Activated naive CD8-positive, alpha-beta T cell (primary cell): Measurements from ENCODE around the gene DISC1.

Source experiments
- H3K27ac Mint-ChIP-seq: one replicate; pipeline ENCODE4 v1.8.0; 2021; ENCODE audit warnings: mixed read lengths
- H3K27me3 Mint-ChIP-seq: one replicate; pipeline ENCODE4 v1.8.0; 2021; ENCODE audit warnings: mixed read lengths
- H3K36me3 Mint-ChIP-seq: one replicate; pipeline ENCODE4 v1.8.0; 2021; ENCODE audit warnings: mixed read lengths
- H3K4me1 Mint-ChIP-seq: one replicate; pipeline ENCODE4 v1.8.0; 2021; ENCODE audit warnings: low read depth, mixed read lengths
- H3K4me3 Mint-ChIP-seq: one replicate; pipeline ENCODE4 v1.8.0; 2021; ENCODE audit warnings: mild to moderate bottlenecking, mixed read lengths
- H3K9me3 Mint-ChIP-seq: one replicate; pipeline ENCODE4 v1.8.0; 2021; ENCODE audit warnings: low read depth, mixed read lengths

DISC1 gene

DNA sequence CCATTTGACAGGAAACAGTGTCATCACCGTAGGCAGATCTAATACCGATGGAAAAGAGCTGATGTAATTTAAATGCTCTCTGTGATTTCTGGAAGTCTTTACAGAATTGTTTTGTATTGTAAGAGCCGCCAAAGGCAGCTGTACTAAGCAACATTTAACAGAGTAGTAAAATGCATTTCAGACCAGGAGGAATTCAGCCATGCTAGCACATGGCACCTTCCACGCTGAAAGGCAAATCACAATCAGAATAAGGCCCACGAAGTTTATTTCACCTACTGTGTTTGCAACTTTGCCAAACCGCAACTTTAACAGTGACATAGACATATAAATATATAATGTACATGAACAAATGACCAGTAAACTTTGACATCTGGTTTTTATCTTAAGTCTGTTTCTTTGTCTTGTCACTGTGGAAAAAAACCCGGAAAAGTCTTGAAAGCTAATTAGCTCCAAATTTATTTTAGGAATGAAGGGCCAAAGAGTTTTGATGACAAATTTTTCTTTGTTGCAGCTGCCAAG, 26.1 kb upstream of the DISC1 start:
- Mint-ChIP-seq H3K4me1 (peaks cover 8% of the 10 kb centered on the region), H3K27ac (no peak overlapping the region), H3K27me3 (no peaks in the 10 kb centered on the region), H3K4me3 (no peak overlapping the region), H3K9me3 (no peaks in the 10 kb centered on the region), H3K36me3 (no peaks in the 10 kb centered on the region)

DNA sequence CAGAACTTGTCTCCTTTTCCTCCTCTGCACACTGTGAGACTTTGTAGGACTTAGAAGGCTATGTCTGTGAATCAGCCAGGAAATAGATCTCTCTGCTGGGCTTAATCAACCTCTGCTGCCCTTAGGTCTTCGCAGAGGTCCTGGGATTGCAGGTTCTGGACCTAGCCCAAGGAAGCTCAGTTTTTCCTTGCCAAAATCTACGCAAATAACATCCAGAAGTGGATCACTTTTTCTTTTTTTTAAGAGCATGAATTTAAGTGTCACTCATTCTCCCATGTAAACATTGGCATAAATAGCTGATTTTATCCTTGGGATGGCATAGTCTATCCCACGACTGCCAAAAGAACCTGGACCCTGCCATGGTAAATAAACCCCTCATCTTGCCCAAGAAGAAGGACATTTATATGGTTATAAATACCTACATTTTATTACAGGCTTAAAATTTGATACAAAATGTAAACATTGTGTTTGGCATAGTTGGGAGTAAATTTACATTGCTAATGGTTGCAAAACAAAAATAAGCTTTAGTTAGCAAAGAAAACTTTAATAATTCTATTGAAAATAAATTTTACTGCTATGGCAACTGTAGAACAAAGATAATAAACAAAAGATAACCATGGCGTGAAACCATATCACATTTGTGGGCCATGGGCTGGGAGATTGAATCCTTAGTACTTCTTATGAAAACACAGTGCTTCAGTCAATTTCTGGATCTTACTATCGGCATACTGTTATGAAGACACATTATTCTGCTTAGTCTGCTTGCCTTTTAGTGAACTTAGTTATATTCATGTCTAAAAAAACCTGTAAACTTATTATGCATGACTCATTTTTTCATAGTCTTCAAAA, 24.5 kb upstream of the DISC1 start:
- H3K36me3 Mint-ChIP-seq: no peaks in the 10 kb centered on the region
- no peak overlapping the region for H3K27ac Mint-ChIP-seq
- H3K4me1 Mint-ChIP-seq: peaks cover 8% of the 10 kb centered on the region
- no peaks in the 10 kb centered on the region for H3K9me3 Mint-ChIP-seq
- no peak overlapping the region for H3K4me3 Mint-ChIP-seq
- no peaks in the 10 kb centered on the region for H3K27me3 Mint-ChIP-seq

DNA sequence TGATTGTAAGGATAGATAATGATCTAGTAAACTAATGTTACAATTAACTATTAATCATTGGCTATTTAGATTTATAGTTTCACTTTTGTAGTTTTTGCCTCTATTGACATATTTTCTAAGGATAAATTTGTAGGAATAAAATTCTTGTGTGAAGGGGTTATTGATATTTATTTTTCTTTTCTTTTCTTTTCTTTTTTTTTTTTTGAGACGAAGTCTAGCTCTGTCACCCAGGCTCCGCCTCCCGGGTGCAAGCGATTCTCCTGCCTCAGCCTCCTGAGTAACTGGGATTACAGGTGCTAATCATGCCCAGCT, 24.0 kb upstream of the DISC1 start:
- Mint-ChIP-seq H3K9me3 (no peaks in the 10 kb centered on the region), H3K4me1 (peaks cover 8% of the 10 kb centered on the region), H3K36me3 (no peaks in the 10 kb centered on the region), H3K4me3 (no peak overlapping the region), H3K27ac (no peak overlapping the region), H3K27me3 (no peaks in the 10 kb centered on the region)

DNA sequence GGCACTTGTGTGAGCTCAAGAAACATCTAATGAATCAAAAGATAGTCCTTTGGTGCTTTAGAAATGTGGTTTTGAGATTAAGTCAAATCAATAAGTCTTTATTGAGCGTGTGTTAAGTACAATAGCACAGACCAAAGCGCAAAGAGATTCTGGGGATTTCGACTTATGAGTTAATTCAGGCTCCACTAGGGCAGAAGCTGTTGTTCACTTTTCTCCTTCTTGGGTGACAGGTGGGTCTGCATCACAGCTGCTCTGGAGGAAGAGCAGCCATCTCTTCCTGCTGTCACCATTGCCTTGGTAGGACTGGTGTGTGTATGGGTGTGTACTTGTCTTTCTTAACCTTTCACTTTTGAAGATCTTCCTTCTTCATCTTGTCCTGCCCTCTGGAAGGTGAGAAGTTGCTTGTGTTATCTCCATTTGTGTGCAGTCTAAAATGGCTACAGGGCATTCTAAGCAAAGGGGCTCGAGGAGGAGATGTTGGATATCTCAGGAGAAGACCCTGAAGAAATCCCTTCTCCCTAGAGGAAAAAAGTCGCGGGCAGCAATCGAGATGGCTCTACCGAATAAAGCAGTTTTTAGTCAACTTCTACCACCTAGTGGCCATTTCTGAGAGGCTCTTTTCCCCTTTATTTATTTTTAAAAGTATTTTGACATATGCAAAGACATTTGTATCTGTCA, 22.9 kb upstream of the DISC1 start:
- H3K4me1 Mint-ChIP-seq: peaks cover 8% of the 10 kb centered on the region
- H3K9me3 Mint-ChIP-seq: no peaks in the 10 kb centered on the region
- H3K4me3 Mint-ChIP-seq: peak overlapping the region; percentile 94
- no peaks in the 10 kb centered on the region for H3K27me3 Mint-ChIP-seq
- H3K36me3 Mint-ChIP-seq: no peaks in the 10 kb centered on the region
- H3K27ac Mint-ChIP-seq: peak overlapping the region; percentile 67

DNA sequence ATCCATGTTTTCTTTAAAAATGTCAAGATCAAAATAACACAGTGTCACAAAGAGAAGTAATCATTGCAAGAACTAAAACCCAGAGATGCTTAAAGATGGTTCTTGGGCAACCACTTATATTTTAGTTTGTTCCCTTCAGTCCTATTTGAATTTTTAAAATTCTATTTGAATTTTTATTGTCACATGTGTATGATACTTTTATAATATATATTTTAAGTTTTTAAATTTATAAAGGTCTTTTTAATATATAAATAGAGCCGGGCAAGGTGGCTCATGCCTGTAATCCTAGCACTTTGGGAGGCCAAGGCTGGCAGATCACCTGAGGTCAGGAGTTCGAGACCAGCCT, 22.3 kb upstream of the DISC1 start:
- no peaks in the 10 kb centered on the region for H3K9me3 Mint-ChIP-seq
- no peaks in the 10 kb centered on the region for H3K27me3 Mint-ChIP-seq
- no peak overlapping the region for H3K27ac Mint-ChIP-seq
- no peaks in the 10 kb centered on the region for H3K36me3 Mint-ChIP-seq
- H3K4me1 Mint-ChIP-seq: peaks cover 8% of the 10 kb centered on the region
- no peak overlapping the region for H3K4me3 Mint-ChIP-seq

DNA sequence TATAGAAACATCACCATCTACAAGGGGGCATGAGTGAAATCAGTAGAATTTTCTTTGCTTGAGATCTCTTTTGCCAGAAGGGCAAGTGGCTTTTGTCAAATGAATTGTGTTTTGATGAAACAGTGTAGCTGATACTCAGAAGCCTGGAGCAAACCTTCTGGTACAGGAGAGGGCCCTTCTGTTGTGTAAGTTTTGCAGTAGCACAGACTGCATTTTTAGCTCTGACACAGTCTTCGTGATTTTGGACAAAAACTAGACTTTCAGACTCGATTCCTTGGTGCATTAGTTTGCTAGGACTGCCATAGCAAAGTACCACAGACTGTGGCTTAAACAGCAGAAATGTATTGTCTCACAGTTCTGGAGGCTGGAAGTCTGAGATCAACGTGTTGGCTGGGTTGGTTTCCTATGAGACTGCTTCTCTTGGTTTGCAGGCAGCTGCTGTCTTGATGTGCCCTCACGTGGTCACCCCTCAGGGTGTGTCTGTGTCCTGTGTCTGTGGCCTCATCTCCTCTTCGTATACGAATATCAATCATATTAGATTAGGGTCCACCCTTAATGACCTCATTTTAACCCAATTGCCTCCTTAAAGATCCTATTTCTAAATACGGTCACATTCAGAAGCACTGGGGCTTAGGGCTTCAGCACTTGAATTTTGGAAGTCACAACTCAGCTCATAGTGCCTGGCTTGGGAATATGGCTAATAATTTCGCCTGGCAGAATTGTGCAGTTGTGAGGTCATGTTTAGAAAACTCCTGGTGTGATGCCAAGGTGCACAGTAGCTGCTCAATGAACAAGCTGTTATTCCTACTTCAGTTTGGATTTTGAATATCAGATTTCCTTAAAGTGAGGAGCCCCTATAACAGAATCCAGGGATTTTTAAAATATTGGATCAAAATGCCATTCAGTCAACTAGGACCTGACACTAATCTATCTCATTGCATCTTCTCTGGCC, 21.2 kb upstream of the DISC1 start:
- H3K27me3 Mint-ChIP-seq: no peaks in the 10 kb centered on the region
- H3K9me3 Mint-ChIP-seq: no peaks in the 10 kb centered on the region
- H3K36me3 Mint-ChIP-seq: no peaks in the 10 kb centered on the region
- H3K27ac Mint-ChIP-seq: no peak overlapping the region
- peaks cover 8% of the 10 kb centered on the region for H3K4me1 Mint-ChIP-seq
- H3K4me3 Mint-ChIP-seq: no peak overlapping the region

DNA sequence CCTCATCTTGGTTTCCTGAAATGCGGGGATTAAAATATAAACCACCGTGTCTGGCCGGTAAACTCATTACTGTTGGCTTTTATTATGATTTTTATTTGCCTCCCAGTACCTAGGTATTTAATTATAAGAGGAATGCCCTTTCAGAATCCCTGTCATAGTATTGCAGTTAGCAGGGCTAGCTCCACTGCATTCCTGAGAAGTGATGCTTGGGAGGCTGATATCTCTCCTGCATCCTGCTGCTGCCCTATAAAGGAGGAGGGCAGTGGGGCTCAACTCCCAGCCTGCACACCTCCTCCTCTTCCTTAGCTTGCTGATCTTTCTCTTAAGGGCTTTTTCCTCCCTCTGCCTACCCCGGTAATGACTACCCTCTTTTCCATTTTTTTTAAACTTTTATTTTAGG, 19.9 kb upstream of the DISC1 start:
- H3K4me3 Mint-ChIP-seq: no peak overlapping the region
- H3K4me1 Mint-ChIP-seq: peaks cover 20% of the 10 kb centered on the region
- no peaks in the 10 kb centered on the region for H3K27me3 Mint-ChIP-seq
- no peaks in the 10 kb centered on the region for H3K9me3 Mint-ChIP-seq
- H3K27ac Mint-ChIP-seq: no peak overlapping the region
- peaks cover 6% of the 10 kb centered on the region for H3K36me3 Mint-ChIP-seq

DNA sequence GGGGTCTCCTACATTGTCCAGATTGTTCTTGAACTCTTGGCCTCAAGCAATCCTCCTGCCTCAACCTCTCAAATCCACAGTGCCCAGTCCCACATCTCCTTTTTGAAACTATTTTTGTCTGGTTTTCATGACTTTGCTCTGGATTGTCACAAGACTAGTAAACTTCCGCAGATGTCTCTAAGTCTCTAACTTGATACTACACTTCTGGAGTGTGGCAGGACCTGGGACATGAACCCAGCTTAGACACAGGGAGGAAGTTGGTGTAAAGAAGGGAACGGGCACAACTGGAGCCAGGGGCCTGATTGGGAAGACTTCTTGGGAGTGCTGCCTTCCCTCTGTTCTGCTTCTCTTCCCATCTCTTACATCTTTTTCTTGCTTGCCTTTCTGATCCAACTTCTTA, 16.2 kb upstream of the DISC1 start:
- H3K27ac Mint-ChIP-seq: peak overlapping the region; percentile 37

DNA sequence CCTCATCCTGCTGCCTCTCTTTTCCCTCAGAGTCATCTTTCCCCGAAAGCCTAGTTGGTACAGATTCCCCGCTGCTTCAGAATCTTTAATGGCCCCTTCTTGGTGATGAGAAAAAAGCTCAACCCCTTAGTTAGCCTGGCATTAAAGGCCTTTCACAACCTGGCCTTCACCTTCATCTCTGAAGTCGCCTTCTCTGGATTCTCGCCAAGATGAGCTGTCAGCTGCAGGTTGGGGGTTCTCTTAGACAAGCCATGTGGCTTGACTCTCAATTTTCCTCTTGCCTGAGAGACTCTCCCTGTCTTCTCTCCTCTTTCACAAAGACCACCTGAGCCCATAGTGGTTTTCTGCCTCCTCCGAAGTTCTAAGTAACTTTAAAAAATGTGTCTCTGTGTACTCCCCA, 15.5 kb upstream of the DISC1 start:
- H3K4me1 Mint-ChIP-seq: peaks cover 51% of the 10 kb centered on the region
- peak overlapping the region; percentile 92 for H3K27ac Mint-ChIP-seq
- H3K27me3 Mint-ChIP-seq: no peaks in the 10 kb centered on the region
- peaks cover 7% of the 10 kb centered on the region for H3K9me3 Mint-ChIP-seq
- peaks cover 10% of the 10 kb centered on the region for H3K36me3 Mint-ChIP-seq
- H3K4me3 Mint-ChIP-seq: peak overlapping the region; percentile 9

More for the DNA sequence above, 16.2 kb upstream of the DISC1 start:
- H3K9me3 Mint-ChIP-seq: peaks cover 7% of the 10 kb centered on the region
- no peaks in the 10 kb centered on the region for H3K27me3 Mint-ChIP-seq
- H3K4me1 Mint-ChIP-seq: peaks cover 48% of the 10 kb centered on the region
- H3K36me3 Mint-ChIP-seq: peaks cover 10% of the 10 kb centered on the region
- no peak overlapping the region for H3K4me3 Mint-ChIP-seq

DNA sequence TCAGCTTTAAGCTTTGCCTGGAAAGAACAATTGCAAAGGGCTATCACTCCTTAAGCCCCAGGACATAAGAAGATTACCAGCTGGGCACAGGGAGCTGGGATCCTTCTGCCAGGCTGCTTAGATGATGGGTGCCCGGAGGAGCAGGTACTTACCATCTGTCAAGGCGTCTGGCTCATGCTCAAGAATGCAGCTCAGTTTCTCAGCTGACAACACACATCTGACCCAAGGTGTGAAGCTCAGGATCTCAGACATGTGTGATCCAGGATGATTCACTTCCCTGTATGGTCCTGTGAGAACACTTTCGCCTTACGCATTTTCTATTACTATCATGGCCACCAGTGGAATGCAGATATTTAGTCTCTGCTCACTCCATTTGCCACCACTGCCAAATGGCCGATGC, 14.7 kb upstream of the DISC1 start:
- peak overlapping the region; percentile 84 for H3K4me3 Mint-ChIP-seq
- peaks cover 52% of the 10 kb centered on the region for H3K4me1 Mint-ChIP-seq
- peaks cover 7% of the 10 kb centered on the region for H3K9me3 Mint-ChIP-seq
- H3K27ac Mint-ChIP-seq: peak overlapping the region; percentile 92
- peaks cover 10% of the 10 kb centered on the region for H3K36me3 Mint-ChIP-seq
- no peaks in the 10 kb centered on the region for H3K27me3 Mint-ChIP-seq

DNA sequence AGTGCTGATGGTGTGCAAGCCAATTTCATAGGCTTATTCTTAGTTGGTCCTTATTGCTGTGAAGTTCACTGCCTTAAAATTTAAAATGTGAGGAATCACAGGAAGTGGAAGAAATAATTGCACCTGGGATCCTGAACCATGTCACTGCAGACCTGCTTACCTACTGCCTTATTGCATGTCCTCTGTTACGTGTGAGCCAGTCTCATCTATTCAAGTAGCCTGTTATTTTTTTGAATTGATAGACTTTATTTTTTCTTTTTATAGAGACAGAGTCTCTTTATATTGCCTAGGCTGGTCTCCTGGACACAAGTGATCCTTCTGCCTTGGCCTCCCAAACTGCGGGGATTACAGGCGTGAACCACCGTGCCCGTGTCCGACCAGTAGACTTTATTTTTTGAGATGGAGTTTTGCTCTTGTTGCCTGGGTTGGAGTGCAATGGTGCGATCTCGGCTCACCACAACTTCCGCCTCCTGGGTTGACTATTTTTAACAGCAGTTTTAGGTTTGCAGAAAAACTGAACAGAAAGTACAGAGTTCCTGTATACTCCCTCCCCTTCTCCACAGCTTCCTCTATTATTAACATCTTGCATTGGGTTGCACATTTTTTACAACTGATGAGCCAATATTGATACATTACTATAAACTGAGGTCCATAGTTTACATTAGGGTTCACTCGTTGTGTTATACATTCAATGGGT, 14.0 kb upstream of the DISC1 start:
- H3K4me3 Mint-ChIP-seq: peak overlapping the region; percentile 84
- peaks cover 10% of the 10 kb centered on the region for H3K36me3 Mint-ChIP-seq
- H3K27me3 Mint-ChIP-seq: no peaks in the 10 kb centered on the region
- peaks cover 52% of the 10 kb centered on the region for H3K4me1 Mint-ChIP-seq
- H3K27ac Mint-ChIP-seq: peak overlapping the region; percentile 92
- H3K9me3 Mint-ChIP-seq: peaks cover 7% of the 10 kb centered on the region

DNA sequence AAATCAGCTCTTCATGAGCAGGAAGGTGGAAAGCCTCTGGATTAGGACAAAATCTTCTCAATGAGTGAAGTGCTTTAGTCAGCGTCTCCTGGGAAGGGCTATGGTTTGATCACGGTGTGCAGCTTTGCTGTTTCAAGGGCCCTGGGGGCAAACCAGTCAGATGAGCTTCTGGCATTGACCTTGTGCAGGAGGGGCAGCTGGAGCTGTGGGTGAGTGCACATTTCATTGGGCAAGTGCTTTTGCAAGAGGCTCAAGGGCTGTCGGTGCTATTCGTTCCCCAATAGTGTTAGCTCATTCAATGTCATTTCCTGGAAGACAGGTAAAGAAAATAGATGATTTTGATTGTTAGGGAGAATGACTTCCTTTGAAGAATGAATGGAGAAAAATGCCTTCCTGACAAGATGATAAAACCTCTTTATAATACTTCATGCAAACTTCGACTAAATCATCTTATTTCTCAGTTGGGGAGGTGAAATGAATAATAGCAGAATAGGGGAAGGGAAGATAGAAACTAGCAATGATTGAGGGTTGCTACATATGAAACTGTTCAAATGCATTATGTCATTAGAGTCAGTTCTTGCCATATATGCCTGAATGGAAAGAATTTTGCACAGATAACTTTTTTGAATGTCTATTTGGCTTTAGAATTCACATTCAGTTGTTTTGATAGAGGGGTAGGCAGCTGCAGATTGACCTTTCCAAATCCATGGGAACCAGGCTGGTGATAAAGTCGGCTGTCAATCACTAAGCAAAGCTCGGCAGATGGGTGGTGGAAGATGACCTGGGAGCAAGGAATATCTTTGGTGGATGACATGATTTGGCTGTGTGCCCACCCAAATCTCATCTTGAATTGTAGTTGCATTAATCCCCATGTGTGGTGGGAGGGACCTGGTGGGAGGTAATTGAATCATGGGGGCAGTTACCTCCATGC, 12.9 kb upstream of the DISC1 start:
- Mint-ChIP-seq H3K36me3 (peaks cover 10% of the 10 kb centered on the region), H3K4me3 (peak overlapping the region; percentile 84), H3K27me3 (no peaks in the 10 kb centered on the region), H3K27ac (peak overlapping the region; percentile 92), H3K9me3 (peaks cover 7% of the 10 kb centered on the region), H3K4me1 (peaks cover 55% of the 10 kb centered on the region)

DNA sequence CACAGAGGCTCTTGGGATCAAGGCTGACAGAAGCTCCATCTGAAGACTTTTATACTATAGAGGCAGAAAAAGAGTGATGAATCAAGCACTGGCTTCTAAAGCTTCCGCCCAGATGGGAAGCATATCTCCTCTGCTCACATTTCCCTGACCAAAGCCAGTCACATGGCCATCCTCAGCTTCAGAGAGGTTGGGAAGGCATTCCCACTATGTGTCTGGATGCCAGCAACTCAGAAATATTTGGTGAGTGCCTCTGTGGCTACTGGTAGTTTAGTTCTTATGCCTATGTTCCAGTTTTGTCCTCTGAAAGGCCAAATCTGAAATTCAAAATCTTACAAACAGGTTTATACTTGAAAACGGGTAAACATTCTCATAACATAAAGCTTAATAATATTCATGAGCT, 9.9 kb upstream of the DISC1 start:
- H3K27me3 Mint-ChIP-seq: no peaks in the 10 kb centered on the region
- no peak overlapping the region for H3K27ac Mint-ChIP-seq
- H3K36me3 Mint-ChIP-seq: peaks cover 4% of the 10 kb centered on the region
- peaks cover 44% of the 10 kb centered on the region for H3K4me1 Mint-ChIP-seq
- H3K4me3 Mint-ChIP-seq: no peak overlapping the region
- H3K9me3 Mint-ChIP-seq: peaks cover 7% of the 10 kb centered on the region
